HEK293 (cell line): ENCODE measurements around the gene DDX51.
A peak's percentile ranks its signal among the peaks of the same experiment; 100 is the strongest.

Experiments used
- CTCF ChIA-PET: fragments of 350-600 bp; formaldehyde crosslinking; extraction: SDS; loops from one replicate; lab custom pipeline; 2021; ENCODE audit warnings: antibody characterized with exemption; lab: Yijun Ruan, JAX
- POLR2A ChIA-PET: fragments of 300-600 bp; formaldehyde crosslinking; extraction: SDS; loops from one replicate; lab custom pipeline; 2020; ENCODE audit warnings: antibody characterized with exemption, inconsistent platforms; lab: Yijun Ruan, JAX
- H3K27ac ChIP-seq: fragments of 200-500 bp; sonication (Bioruptor generic); 2 replicates; pipeline ENCODE4 v1.5.1; 2014; ENCODE audit warnings: low read depth, low read length, control low read depth, inconsistent platforms; ENCODE audit errors: extremely low read depth
- H3K36me3 ChIP-seq, 2 experiments: fragments of 200-500 bp in 1 of 2; sonication (Bioruptor generic) in 1 of 2; 1 replicate in 1 of 2; 2 replicates in 1 of 2; pipeline ENCODE4 v1.5.1; 2014 to 2017; ENCODE audit warnings: inconsistent platforms in 2 of 2, low read length in 2 of 2; ENCODE audit not compliant: control insufficient read depth in 2 of 2, insufficient read depth in 1 of 2
- H3K4me1 ChIP-seq: fragments of 200-500 bp; sonication (Bioruptor generic); 2 replicates; pipeline ENCODE4 v1.5.1; 2014; ENCODE audit warnings: mild to moderate bottlenecking, low read length, inconsistent platforms; ENCODE audit not compliant: control insufficient read depth, insufficient read depth
- H3K4me3 ChIP-seq: 2 replicates; pipeline ENCODE4 v1.5.1; 2011; ENCODE audit warnings: low read depth, mild to moderate bottlenecking, control low read depth, low read length, moderate library complexity
- H3K9me3 ChIP-seq: fragments of 200-500 bp; sonication (Bioruptor generic); 2 replicates; pipeline ENCODE4 v1.5.1; 2014; ENCODE audit warnings: low read depth, low read length, inconsistent platforms; ENCODE audit not compliant: control insufficient read depth, insufficient read depth
- GLIS1 ChIP-seq: fragments of 450-650 bp; formaldehyde crosslinking; IDR thresholded peaks from 2 replicates; pipeline ENCODE4 v1.5.1; 2016; ENCODE audit warnings: missing biosample characterization, missing genetic modification characterization
- HOXD13 ChIP-seq: sonication (generic); formaldehyde crosslinking; IDR thresholded peaks from 2 replicates; pipeline ENCODE4 v1.8.0; 2022; ENCODE audit warnings: missing genetic modification reagents, borderline replicate concordance
- KLF1 ChIP-seq: fragments of 450-650 bp; formaldehyde crosslinking; IDR thresholded peaks from 2 replicates; pipeline ENCODE4 v1.5.1; 2016; ENCODE audit warnings: missing biosample characterization, missing genetic modification characterization
- MEIS1 ChIP-seq: sonication (generic); formaldehyde crosslinking; IDR thresholded peaks from 2 replicates; pipeline ENCODE4 v1.8.1; 2022; ENCODE audit warnings: missing genetic modification reagents, mild to moderate bottlenecking, borderline replicate concordance
- SCRT1 ChIP-seq: fragments of 450-650 bp; formaldehyde crosslinking; IDR thresholded peaks from 2 replicates; pipeline ENCODE4 v1.5.1; 2016; ENCODE audit warnings: missing biosample characterization, missing genetic modification characterization, borderline replicate concordance
- ZBTB20 ChIP-seq: fragments of 450-650 bp; formaldehyde crosslinking; IDR thresholded peaks from 2 replicates; pipeline ENCODE4 v1.5.1; 2016; ENCODE audit warnings: missing biosample characterization, missing genetic modification characterization
- ZEB2 ChIP-seq: fragments of 450-650 bp; formaldehyde crosslinking; IDR thresholded peaks from 2 replicates; pipeline ENCODE4 v1.5.1; 2016; ENCODE audit warnings: missing biosample characterization, missing genetic modification characterization
- ZIC2 ChIP-seq: fragments of 450-650 bp; formaldehyde crosslinking; IDR thresholded peaks from 2 replicates; pipeline ENCODE4 v1.5.1; 2016; ENCODE audit warnings: missing biosample characterization, missing genetic modification characterization
- ZNF169 ChIP-seq: fragments of 450-650 bp; formaldehyde crosslinking; IDR thresholded peaks from 2 replicates; pipeline ENCODE4 v1.5.1; 2016; ENCODE audit warnings: missing biosample characterization, missing genetic modification characterization
- ZNF248 ChIP-seq: fragments of 450-650 bp; formaldehyde crosslinking; IDR thresholded peaks from 2 replicates; pipeline ENCODE4 v1.5.1; 2017; ENCODE audit warnings: missing biosample characterization, missing genetic modification characterization
- ZNF266 ChIP-seq: fragments of 450-650 bp; formaldehyde crosslinking; IDR thresholded peaks from 2 replicates; pipeline ENCODE4 v1.5.1; 2016; ENCODE audit warnings: missing biosample characterization, missing genetic modification characterization, low read depth
- ZNF324 ChIP-seq: fragments of 450-650 bp; formaldehyde crosslinking; IDR thresholded peaks from 2 replicates; pipeline ENCODE4 v1.5.1; 2016; ENCODE audit warnings: missing biosample characterization, missing genetic modification characterization
- ZNF335 ChIP-seq: fragments of 450-650 bp; formaldehyde crosslinking; conservative IDR thresholded peaks from 2 replicates; pipeline ENCODE4 v1.5.1; 2016; ENCODE audit warnings: missing biosample characterization, missing genetic modification characterization
- ZNF366 ChIP-seq: fragments of 450-650 bp; formaldehyde crosslinking; conservative IDR thresholded peaks from 2 replicates; pipeline ENCODE4 v1.5.1; 2016; ENCODE audit warnings: missing biosample characterization, missing genetic modification characterization
- ZNF548 ChIP-seq: fragments of 450-650 bp; formaldehyde crosslinking; IDR thresholded peaks from 2 replicates; pipeline ENCODE4 v1.5.1; 2016; ENCODE audit warnings: missing biosample characterization, missing genetic modification characterization
- ZNF560 ChIP-seq: fragments of 450-650 bp; formaldehyde crosslinking; IDR thresholded peaks from 2 replicates; pipeline ENCODE4 v1.5.1; 2017; ENCODE audit warnings: missing biosample characterization, missing genetic modification characterization, borderline replicate concordance
- ZNF596 ChIP-seq: fragments of 450-650 bp; IDR thresholded peaks from 2 replicates; pipeline ENCODE4 v1.5.0; 2018; ENCODE audit warnings: missing biosample characterization, mild to moderate bottlenecking, missing genetic modification characterization, moderate library complexity
- ZNF664 ChIP-seq: fragments of 450-650 bp; formaldehyde crosslinking; IDR thresholded peaks from 2 replicates; pipeline ENCODE4 v1.5.1; 2016; ENCODE audit warnings: missing biosample characterization, missing genetic modification characterization
- ZNF677 ChIP-seq: fragments of 450-650 bp; IDR thresholded peaks from 2 replicates; pipeline ENCODE4 v1.5.0; 2018; ENCODE audit warnings: missing biosample characterization, mild to moderate bottlenecking, missing genetic modification characterization, moderate library complexity
- ZNF768 ChIP-seq: fragments of 450-650 bp; formaldehyde crosslinking; IDR thresholded peaks from 2 replicates; pipeline ENCODE4 v1.5.1; 2018; ENCODE audit warnings: missing biosample characterization, mild to moderate bottlenecking, missing genetic modification characterization
- ZSCAN5A ChIP-seq: fragments of 450-650 bp; formaldehyde crosslinking; IDR thresholded peaks from 2 replicates; pipeline ENCODE4 v1.5.1; 2016; ENCODE audit warnings: missing biosample characterization, missing genetic modification characterization
- TF ChIP-seq, protein P1 (sequence below): fragments of 450-650 bp; formaldehyde crosslinking; IDR thresholded peaks from 2 replicates; pipeline ENCODE4 v1.5.1; 2016; ENCODE audit warnings: missing biosample characterization, missing genetic modification characterization
- TF ChIP-seq, protein P2 (sequence below): fragments of 450-650 bp; formaldehyde crosslinking; IDR thresholded peaks from 2 replicates; pipeline ENCODE4 v1.5.1; 2016; ENCODE audit warnings: missing biosample characterization, missing genetic modification characterization, borderline replicate concordance

The DDX51 gene

DNA sequence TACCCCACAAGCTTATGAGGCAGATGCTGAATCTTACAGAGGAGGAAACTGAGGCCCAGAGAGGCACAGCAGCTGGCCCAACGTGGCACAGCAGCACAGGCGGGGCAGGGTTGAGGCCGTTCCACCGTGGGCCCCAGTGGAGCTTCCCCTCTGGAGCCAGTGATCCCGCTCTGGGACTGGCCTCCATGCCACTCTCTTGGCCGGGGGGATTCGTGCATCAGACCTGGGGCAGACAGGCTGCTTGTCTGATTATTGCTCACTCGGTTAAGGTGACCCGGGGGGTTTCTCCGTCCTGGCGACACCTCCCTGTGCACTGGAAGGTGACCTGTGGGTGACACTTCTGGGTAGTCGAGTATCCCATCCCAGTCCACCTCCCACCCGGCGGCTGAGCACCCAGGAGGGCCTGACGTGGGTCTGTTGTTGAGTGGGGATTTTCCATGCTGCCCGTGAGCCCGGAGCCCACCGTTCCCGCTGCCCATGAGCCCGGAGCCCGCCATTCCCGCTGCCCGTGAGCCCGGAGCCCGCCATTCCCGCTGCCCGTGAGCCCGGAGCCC lies 27.9 kb upstream of the DDX51 start:
- Histone ChIP-seq H3K9me3 (no peaks in the 10 kb centered on the region), H3K27ac (no peak overlapping the region), H3K4me3 (no peak overlapping the region), H3K36me3 (no peaks in the 10 kb centered on the region), H3K4me1 (peaks cover 6% of the 10 kb centered on the region)
- ChIA-PET CTCF (no interaction called here), POLR2A (interaction anchor here (0.5 to 1.1 kb wide), 2 partner anchors 24 to 242 kb away, joined by 3 to 4 read pairs; no protein-coding TSS in a partner anchor)
- peak; percentile 89; the same call in 1 of the 2 replicates for TF ChIP-seq ZNF768
- TF ChIP-seq ZNF266 (tag by site-specific recombination) = no peak

DNA sequence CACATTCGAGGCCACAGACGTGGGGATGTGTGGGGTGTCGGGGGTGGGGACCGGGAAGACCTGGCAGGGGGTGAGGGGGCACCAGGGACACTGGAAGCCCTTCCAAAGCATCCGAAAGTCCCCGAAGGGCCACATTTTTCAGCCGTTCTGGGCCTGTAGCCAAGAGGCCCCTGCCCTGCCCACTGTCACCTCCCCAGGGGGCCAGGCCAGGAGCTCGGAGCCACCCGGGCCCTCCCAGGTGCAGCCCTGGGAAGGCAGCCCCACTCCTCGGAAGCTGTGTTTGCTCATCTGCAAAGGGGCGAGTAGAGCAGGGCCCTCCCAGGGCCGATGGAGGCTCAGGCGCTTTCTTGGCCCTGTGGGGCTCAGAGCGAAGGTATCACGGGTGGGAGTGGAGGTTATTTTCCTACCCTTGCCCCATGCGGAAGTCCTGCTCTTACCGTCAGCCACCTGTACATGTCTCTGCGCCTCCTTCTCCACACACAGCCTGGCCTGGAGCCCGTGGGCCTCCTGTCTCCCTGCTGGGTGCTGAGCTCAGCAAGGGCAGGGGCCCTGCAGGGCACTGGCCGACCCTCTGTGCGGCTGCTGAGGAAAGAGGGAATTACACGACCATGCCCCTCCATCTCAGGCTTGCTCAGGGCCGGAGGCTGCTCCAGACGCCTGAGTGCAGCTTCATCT lies 27.3 kb upstream of the DDX51 start:
- POLR2A ChIA-PET = interaction anchor here (0.5 to 1.1 kb wide), 2 partner anchors 24 to 242 kb away, joined by 3 to 4 read pairs; no protein-coding TSS in a partner anchor
- CTCF ChIA-PET = no interaction called here
- H3K4me3 ChIP-seq = no peak overlapping the region
- peaks cover 6% of the 10 kb centered on the region for H3K4me1 ChIP-seq
- H3K9me3 ChIP-seq = no peaks in the 10 kb centered on the region
- no peak overlapping the region for H3K27ac ChIP-seq
- peak; percentile 95 for TF ChIP-seq GLIS1 (tag by site-specific recombination)
- TF ChIP-seq KLF1 (tag by site-specific recombination) = peak; percentile 20; the same call in 1 of the 2 replicates
- no peak for TF ChIP-seq ZNF335
- TF ChIP-seq ZIC2 (tag by site-specific recombination) = peak; percentile 93
- 0 out of 2 replicates have a peak, but pooled peaks have one; percentile 29 for TF ChIP-seq ZBTB20
- H3K36me3 ChIP-seq = no peaks in the 10 kb centered on the region

GRCh38 chr12:132170637-132171292 lies 26.6 kb upstream of the DDX51 start:
- no peaks in the 10 kb centered on the region for H3K9me3 ChIP-seq
- peak overlapping the region; percentile 11; the same call in 1 of the 2 replicates for H3K27ac ChIP-seq
- H3K4me1 ChIP-seq = peaks cover 6% of the 10 kb centered on the region
- H3K36me3 ChIP-seq = no peaks in the 10 kb centered on the region
- no peak overlapping the region for H3K4me3 ChIP-seq
- POLR2A ChIA-PET = no interaction called here
- CTCF ChIA-PET = interaction anchor here (0.6 kb wide), 1 partner anchor 11 kb away, joined by 3 read pairs; no protein-coding TSS in a partner anchor
- TF ChIP-seq, protein P1, sequence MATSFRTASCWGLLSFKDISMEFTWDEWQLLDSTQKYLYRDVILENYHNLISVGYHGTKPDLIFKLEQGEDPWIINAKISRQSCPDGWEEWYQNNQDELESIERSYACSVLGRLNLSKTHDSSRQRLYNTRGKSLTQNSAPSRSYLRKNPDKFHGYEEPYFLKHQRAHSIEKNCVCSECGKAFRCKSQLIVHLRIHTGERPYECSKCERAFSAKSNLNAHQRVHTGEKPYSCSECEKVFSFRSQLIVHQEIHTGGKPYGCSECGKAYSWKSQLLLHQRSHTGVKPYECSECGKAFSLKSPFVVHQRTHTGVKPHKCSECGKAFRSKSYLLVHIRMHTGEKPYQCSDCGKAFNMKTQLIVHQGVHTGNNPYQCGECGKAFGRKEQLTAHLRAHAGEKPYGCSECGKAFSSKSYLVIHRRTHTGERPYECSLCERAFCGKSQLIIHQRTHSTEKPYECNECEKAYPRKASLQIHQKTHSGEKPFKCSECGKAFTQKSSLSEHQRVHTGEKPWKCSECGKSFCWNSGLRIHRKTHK (tag by site-specific recombination) = no peak
- TF ChIP-seq ZNF560 (no peak), GLIS1 (tag by site-specific recombination) (peak; percentile 42; the same call in 1 of the 2 replicates), ZNF324 (tag by site-specific recombination) (no peak), ZNF169 (tag by site-specific recombination) (no peak), ZNF366 (no peak), ZNF266 (tag by site-specific recombination) (no peak), ZNF248 (no peak), ZNF664 (tag by site-specific recombination) (no peak), ZNF548 (tag by site-specific recombination) (no peak), ZEB2 (tag by site-specific recombination) (no peak), HOXD13 (CRISPR knock-in tag) (no peak), ZNF677 (tag by site-specific recombination) (no peak), MEIS1 (no peak), ZNF596 (no peak), SCRT1 (tag by site-specific recombination) (no peak), ZSCAN5A (tag by site-specific recombination) (no peak)
- TF ChIP-seq, protein P2, sequence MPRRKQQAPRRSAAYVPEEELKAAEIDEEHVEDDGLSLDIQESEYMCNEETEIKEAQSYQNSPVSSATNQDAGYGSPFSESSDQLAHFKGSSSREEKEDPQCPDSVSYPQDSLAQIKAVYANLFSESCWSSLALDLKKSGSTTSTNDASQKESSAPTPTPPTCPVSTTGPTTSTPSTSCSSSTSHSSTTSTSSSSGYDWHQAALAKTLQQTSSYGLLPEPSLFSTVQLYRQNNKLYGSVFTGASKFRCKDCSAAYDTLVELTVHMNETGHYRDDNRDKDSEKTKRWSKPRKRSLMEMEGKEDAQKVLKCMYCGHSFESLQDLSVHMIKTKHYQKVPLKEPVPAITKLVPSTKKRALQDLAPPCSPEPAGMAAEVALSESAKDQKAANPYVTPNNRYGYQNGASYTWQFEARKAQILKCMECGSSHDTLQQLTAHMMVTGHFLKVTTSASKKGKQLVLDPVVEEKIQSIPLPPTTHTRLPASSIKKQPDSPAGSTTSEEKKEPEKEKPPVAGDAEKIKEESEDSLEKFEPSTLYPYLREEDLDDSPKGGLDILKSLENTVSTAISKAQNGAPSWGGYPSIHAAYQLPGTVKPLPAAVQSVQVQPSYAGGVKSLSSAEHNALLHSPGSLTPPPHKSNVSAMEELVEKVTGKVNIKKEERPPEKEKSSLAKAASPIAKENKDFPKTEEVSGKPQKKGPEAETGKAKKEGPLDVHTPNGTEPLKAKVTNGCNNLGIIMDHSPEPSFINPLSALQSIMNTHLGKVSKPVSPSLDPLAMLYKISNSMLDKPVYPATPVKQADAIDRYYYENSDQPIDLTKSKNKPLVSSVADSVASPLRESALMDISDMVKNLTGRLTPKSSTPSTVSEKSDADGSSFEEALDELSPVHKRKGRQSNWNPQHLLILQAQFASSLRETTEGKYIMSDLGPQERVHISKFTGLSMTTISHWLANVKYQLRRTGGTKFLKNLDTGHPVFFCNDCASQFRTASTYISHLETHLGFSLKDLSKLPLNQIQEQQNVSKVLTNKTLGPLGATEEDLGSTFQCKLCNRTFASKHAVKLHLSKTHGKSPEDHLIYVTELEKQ (tag by site-specific recombination) = no peak
